NCI-H226 (cell line): ENCODE measurements around the gene ODC1.
"Not testable (repeated sequence)": the region's sequence is repeated elsewhere in the genome, so short reads cannot be mapped to it uniquely, and the experiment has no call there.

Source experiments
- DNase-seq: peaks from one replicate; pipeline ENCODE4 v3.0.0-alpha.2; 2015

ODC1 gene

GRCh38 chr2:10452312-10452711 lies 4.2 kb upstream of the ODC1 start:
- DNase-seq: peak; percentile 93

- DNase-seq: no peak
Observed at GRCh38 chr2:10451819-10452218, 3.7 kb upstream of the ODC1 start.

GRCh38 chr2:10449838-10450691 lies 1.9 kb upstream of the ODC1 start:
- DNase-seq: no peak

GRCh38 chr2:10449486-10449831 lies 1.3 kb upstream of the ODC1 start:
- no peak for DNase-seq

- peak; percentile 81 for DNase-seq
Observed at GRCh38 chr2:10448576-10449485, 704 bp upstream of the ODC1 start.

GRCh38 chr2:10447300-10447894 lies 730 bp downstream of the ODC1 start:
- DNase-seq: no peak

GRCh38 chr2:10446631-10447030 lies 1.5 kb downstream of the ODC1 start:
- DNase-seq: no peak

- DNase-seq: no peak
Observed at GRCh38 chr2:10444463-10444862, 3.7 kb downstream of the ODC1 start.

GRCh38 chr2:10442469-10443126 lies 5.5 kb downstream of the ODC1 start:
- DNase-seq: not testable (repeated sequence)

- no peak for DNase-seq
Observed at GRCh38 chr2:10441948-10442347, 6.2 kb downstream of the ODC1 start.

GRCh38 chr2:10440736-10441135 lies 7.4 kb downstream of the ODC1 start:
- DNase-seq: no peak

- DNase-seq: no peak
Observed at GRCh38 chr2:10439971-10440370, 8.2 kb downstream of the ODC1 start.

- DNase-seq: no peak
Observed at GRCh38 chr2:10439185-10439879, 8.8 kb downstream of the ODC1 start.

GRCh38 chr2:10438688-10439087 lies 9.4 kb downstream of the ODC1 start:
- no peak for DNase-seq

GRCh38 chr2:10437806-10438205 lies 10.3 kb downstream of the ODC1 start:
- DNase-seq: no peak

GRCh38 chr2:10436583-10437110 lies 11.5 kb downstream of the ODC1 start:
- no peak for DNase-seq

GRCh38 chr2:10435820-10436204 lies 12.3 kb downstream of the ODC1 start:
- DNase-seq: no peak

GRCh38 chr2:10434886-10435819 lies 13.0 kb downstream of the ODC1 start:
- DNase-seq: peak; percentile 53

GRCh38 chr2:10433947-10434885 lies 13.9 kb downstream of the ODC1 start:
- DNase-seq: no peak
